Activated CD4-positive, alpha-beta T cell treated with anti-CD3 and anti-CD28 coated beads, Interleukin-2, amount 10 ng/mL, durations not matched to agents 24 days and 14 days (primary cell): ENCODE results near the gene ADAMTS2. TPM values are rescaled to one million over a fixed set of nuclear protein-coding genes. Genes with fewer than 3 reads are reported as not detected.

Experiments used
- DNase-seq: peaks from one replicate; pipeline ENCODE4 v3.0.0; 2022
- H3K27ac Mint-ChIP-seq: one replicate; pipeline ENCODE4 v1.8.0; 2022; ENCODE audit warnings: mild to moderate bottlenecking, mixed read lengths
- H3K27me3 Mint-ChIP-seq: one replicate; pipeline ENCODE4 v1.8.0; 2022; ENCODE audit warnings: mixed read lengths
- H3K36me3 Mint-ChIP-seq: one replicate; pipeline ENCODE4 v1.8.0; 2022; ENCODE audit warnings: low read depth, mild to moderate bottlenecking, mixed read lengths
- H3K4me1 Mint-ChIP-seq: one replicate; pipeline ENCODE4 v1.8.0; 2021; ENCODE audit warnings: mixed read lengths
- H3K4me3 Mint-ChIP-seq: one replicate; pipeline ENCODE4 v1.8.0; 2022; ENCODE audit warnings: mild to moderate bottlenecking, moderate library complexity, mixed read lengths
- H3K9me3 Mint-ChIP-seq: one replicate; pipeline ENCODE4 v1.8.0; 2021; ENCODE audit warnings: mixed read lengths
- intact Hi-C: fragments of 100-400 bp; cut with micrococcal nuclease; formaldehyde crosslinking; loops from one replicate; pipeline ENCODE4 v1.15.1; 2023
- total RNA-seq: library from RNA; stranded (reverse); gene quantifications from 2 replicates; pipeline ENCODE4 v1.2.3, GENCODE V29; 2022

The ADAMTS2 gene
- total RNA-seq, 1 donor from 2014 or later = not detected

- no peaks in the 10 kb centered on the region for H3K27me3 Mint-ChIP-seq
- no peaks in the 10 kb centered on the region for H3K4me1 Mint-ChIP-seq
- no peaks in the 10 kb centered on the region for H3K36me3 Mint-ChIP-seq
- no peak overlapping the region for H3K27ac Mint-ChIP-seq
- peaks cover 8% of the 10 kb centered on the region for H3K9me3 Mint-ChIP-seq
- no peak for DNase-seq
- no peak overlapping the region for H3K4me3 Mint-ChIP-seq
- intact Hi-C loops = no loop called here
Measured at GRCh38 chr5:179161901-179162300, 183.4 kb downstream of the ADAMTS2 start.

DNA sequence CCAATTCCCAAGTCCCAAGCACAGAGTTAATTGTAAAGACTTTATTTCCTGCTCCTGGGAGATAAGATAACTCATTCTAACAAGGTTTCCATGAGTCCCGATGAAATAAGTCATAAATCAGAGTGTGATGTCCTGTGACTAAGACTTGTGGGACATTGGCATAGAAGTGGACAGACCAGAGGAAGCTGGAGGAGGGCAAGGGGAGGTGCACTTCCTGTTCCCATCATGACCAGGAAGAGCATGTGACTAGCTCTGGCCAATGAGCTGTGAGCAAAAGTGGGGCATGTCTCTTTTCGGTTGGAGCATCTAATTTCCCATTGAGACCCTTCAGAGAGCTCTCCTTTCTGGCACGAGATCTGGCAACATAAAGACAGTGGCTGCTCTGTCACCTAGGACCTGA, 184.7 kb downstream of the ADAMTS2 start:
- Mint-ChIP-seq H3K9me3 (peaks cover 8% of the 10 kb centered on the region), H3K4me3 (no peak overlapping the region), H3K36me3 (no peaks in the 10 kb centered on the region), H3K4me1 (no peaks in the 10 kb centered on the region), H3K27ac (no peak overlapping the region), H3K27me3 (no peaks in the 10 kb centered on the region)
- intact Hi-C loops = no loop called here
- DNase-seq = no peak

DNA sequence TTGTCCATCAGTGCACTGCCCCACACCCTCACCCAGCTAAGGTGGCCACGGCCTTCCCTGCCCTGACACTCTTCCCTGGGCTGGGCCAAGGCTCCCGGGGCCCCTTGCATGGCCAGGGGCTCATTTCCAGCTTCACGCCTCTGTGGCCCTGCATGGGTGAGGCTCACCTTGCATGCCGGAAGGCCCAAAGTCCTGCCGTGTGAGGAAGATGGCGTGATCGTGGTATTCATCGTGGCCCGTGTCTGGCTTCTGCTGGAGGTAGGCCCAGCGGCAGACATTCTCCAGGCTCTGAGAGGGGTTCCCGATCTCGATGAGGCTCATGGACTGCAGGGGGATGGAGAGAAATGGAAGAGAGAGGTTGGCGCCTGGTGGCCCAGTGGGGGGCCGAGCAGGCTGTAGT, 186.7 kb downstream of the ADAMTS2 start:
- Mint-ChIP-seq H3K27ac (no peak overlapping the region), H3K4me1 (no peaks in the 10 kb centered on the region), H3K9me3 (peaks cover 8% of the 10 kb centered on the region), H3K36me3 (no peaks in the 10 kb centered on the region), H3K4me3 (no peak overlapping the region), H3K27me3 (no peaks in the 10 kb centered on the region)
- intact Hi-C loops = no loop called here
- DNase-seq = no peak

DNA sequence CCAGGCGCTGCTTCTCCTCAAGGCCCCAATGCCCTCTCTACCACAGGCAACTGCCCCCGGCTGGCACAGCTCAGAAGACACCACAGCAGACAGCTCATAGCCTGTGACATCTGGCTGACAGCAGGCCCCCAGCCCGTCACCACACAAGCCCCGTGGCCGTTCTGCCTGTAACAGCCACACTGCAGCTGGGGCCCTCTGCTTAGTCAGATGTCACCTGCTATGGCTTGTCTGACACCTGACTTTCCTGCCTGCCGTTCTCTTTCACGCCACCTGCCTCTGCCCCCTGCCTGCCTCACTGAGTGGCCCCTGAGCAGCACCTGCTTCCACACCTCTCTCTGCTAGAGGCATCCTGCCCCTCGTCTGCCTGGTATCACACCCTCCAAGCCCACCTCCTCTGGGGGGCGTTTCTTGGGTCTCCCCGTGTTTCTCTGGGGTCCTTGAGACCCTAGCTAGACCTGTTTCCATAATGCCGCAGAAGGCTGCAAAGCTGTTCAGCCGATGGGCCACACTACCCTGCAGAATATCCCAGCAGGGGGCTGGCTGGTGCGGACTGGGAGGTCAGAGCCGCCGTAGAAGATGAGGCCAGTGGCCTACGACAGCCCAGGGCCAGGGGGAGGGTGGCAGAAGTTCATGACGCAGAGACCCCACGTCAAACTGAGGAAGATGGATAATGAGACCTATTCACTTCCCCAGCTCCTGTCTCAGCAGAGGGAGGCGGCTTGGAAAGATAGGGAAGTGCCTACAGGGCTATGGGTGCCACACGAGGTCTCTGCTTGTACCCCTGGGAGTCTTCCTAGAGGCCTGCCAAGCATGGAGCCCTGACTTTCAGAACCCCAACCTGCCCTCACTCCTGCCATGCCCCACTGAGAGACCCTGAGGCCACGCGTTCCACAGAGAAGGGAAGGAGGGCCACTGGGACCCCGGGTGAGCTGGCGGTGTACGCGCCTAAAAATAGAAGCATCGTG, 190.0 kb downstream of the ADAMTS2 start:
- intact Hi-C loops = no loop called here
- Mint-ChIP-seq H3K27me3 (no peaks in the 10 kb centered on the region), H3K4me1 (no peaks in the 10 kb centered on the region), H3K27ac (no peak overlapping the region), H3K4me3 (no peak overlapping the region), H3K9me3 (peaks cover 8% of the 10 kb centered on the region), H3K36me3 (no peaks in the 10 kb centered on the region)
- no peak for DNase-seq

DNA sequence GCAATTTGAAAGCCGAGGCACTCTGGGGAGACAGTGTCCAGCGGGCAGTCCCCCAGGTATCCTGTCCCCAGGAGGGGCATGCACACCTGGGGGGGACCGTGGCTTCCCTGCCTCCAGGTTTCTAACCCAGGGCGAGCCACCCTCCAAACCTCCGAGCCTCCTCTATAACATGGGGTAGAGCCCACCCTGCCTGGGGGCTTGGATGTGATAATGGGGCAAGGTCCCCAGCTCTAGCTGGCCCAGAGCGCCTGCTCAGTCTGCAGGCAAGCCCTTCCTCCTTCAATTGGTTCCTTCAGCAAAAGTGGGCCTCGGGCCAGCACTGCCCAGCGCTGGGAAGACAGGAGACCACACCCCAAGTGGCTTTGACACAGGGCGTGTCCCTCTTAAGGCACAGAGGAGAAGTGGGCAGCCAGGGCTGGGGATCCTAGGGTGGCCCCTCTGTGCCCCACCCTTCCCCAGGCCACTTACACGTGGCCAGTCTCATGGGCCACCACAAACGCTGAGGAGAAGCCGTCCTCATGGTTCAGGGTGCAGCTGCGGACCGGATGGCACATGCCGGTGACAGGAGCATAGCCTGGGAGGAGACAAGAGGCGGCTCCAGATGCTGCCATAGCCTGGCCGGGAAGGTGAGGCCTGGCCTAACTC, 190.8 kb downstream of the ADAMTS2 start:
- DNase-seq = no peak
- H3K27me3 Mint-ChIP-seq = no peaks in the 10 kb centered on the region
- H3K27ac Mint-ChIP-seq = no peak overlapping the region
- H3K4me3 Mint-ChIP-seq = no peak overlapping the region
- H3K9me3 Mint-ChIP-seq = peaks cover 8% of the 10 kb centered on the region
- intact Hi-C loops = no loop called here
- no peaks in the 10 kb centered on the region for H3K4me1 Mint-ChIP-seq
- no peaks in the 10 kb centered on the region for H3K36me3 Mint-ChIP-seq

DNA sequence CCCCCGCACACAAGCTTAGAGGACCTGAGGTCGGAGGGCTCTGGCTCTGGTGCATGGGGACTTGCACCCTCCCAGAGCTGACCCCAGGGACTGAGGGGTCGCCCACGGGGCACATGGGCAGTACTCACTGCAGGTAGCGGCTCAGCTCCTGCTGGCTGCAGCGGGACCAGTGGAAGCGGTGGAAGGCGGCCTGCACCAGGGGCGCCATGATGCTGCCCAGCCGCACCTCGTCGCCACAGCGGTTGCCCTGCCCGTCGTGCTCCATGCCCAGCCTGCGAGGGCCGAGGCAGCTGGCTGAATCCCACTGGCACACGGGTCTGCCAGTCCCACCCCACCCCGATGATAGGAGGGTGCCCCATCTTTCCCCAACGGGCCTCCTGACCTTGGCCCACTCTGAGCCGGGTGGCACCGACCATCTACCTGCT, 191.3 kb downstream of the ADAMTS2 start:
- H3K4me3 Mint-ChIP-seq = no peak overlapping the region
- H3K9me3 Mint-ChIP-seq = peaks cover 5% of the 10 kb centered on the region
- intact Hi-C loops = no loop called here
- no peaks in the 10 kb centered on the region for H3K4me1 Mint-ChIP-seq
- no peak overlapping the region for H3K27ac Mint-ChIP-seq
- DNase-seq = no peak
- H3K27me3 Mint-ChIP-seq = no peaks in the 10 kb centered on the region
- no peaks in the 10 kb centered on the region for H3K36me3 Mint-ChIP-seq

- intact Hi-C loops = no loop called here
- no peaks in the 10 kb centered on the region for H3K27me3 Mint-ChIP-seq
- no peak for DNase-seq
- H3K4me1 Mint-ChIP-seq = no peaks in the 10 kb centered on the region
- no peaks in the 10 kb centered on the region for H3K36me3 Mint-ChIP-seq
- no peak overlapping the region for H3K4me3 Mint-ChIP-seq
- no peak overlapping the region for H3K27ac Mint-ChIP-seq
- peaks cover 4% of the 10 kb centered on the region for H3K9me3 Mint-ChIP-seq
Measured at GRCh38 chr5:179153341-179153901, 191.8 kb downstream of the ADAMTS2 start.

GRCh38 chr5:179152941-179153340, 192.3 kb downstream of the ADAMTS2 start:
- Mint-ChIP-seq H3K27ac (no peak overlapping the region), H3K27me3 (no peaks in the 10 kb centered on the region), H3K9me3 (peaks cover 3% of the 10 kb centered on the region), H3K4me1 (no peaks in the 10 kb centered on the region), H3K4me3 (no peak overlapping the region), H3K36me3 (no peaks in the 10 kb centered on the region)
- intact Hi-C loops = no loop called here
- no peak for DNase-seq

GRCh38 chr5:179152144-179152895, 192.9 kb downstream of the ADAMTS2 start:
- no peaks in the 10 kb centered on the region for H3K27me3 Mint-ChIP-seq
- no peak overlapping the region for H3K4me3 Mint-ChIP-seq
- DNase-seq = no peak
- intact Hi-C loops = no loop called here
- H3K36me3 Mint-ChIP-seq = no peaks in the 10 kb centered on the region
- H3K4me1 Mint-ChIP-seq = no peaks in the 10 kb centered on the region
- peaks cover 8% of the 10 kb centered on the region for H3K9me3 Mint-ChIP-seq
- no peak overlapping the region for H3K27ac Mint-ChIP-seq

- Mint-ChIP-seq H3K4me3 (no peak overlapping the region), H3K4me1 (no peaks in the 10 kb centered on the region), H3K36me3 (no peaks in the 10 kb centered on the region), H3K9me3 (peaks cover 8% of the 10 kb centered on the region), H3K27ac (no peak overlapping the region), H3K27me3 (no peaks in the 10 kb centered on the region)
- intact Hi-C loops = no loop called here
- DNase-seq = no peak
Measured at GRCh38 chr5:179151286-179152118, 193.8 kb downstream of the ADAMTS2 start.

- intact Hi-C loops = no loop called here
- Mint-ChIP-seq H3K36me3 (no peaks in the 10 kb centered on the region), H3K4me3 (no peak overlapping the region), H3K4me1 (peaks cover 2% of the 10 kb centered on the region), H3K9me3 (peaks cover 13% of the 10 kb centered on the region), H3K27me3 (no peaks in the 10 kb centered on the region), H3K27ac (no peak overlapping the region)
- DNase-seq = no peak
Measured at GRCh38 chr5:179150011-179150410, 195.2 kb downstream of the ADAMTS2 start.

DNA sequence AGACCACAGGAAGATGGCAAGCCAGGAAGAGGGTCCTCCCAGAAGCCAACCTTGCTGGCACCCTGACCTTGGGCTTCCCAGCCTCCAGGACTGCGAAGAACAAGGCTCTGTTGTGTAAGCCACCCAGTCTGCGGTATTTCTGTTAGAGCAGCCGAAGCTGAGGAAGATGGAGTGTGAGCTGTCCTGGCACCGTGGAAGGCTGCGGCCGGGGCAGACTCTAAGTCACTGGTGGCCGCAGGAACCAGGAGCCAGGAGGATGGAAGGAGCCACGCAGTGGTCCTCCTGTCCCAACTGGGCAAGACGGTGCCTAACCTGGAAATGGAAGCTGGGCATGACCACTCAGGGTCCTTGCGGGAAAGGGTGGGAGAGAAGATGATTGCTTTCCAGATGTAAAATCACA, 196.0 kb downstream of the ADAMTS2 start:
- H3K27me3 Mint-ChIP-seq = no peaks in the 10 kb centered on the region
- H3K36me3 Mint-ChIP-seq = no peaks in the 10 kb centered on the region
- no peak overlapping the region for H3K4me3 Mint-ChIP-seq
- H3K9me3 Mint-ChIP-seq = peaks cover 13% of the 10 kb centered on the region
- intact Hi-C loops = no loop called here
- no peak overlapping the region for H3K27ac Mint-ChIP-seq
- H3K4me1 Mint-ChIP-seq = peaks cover 2% of the 10 kb centered on the region
- DNase-seq = no peak

DNA sequence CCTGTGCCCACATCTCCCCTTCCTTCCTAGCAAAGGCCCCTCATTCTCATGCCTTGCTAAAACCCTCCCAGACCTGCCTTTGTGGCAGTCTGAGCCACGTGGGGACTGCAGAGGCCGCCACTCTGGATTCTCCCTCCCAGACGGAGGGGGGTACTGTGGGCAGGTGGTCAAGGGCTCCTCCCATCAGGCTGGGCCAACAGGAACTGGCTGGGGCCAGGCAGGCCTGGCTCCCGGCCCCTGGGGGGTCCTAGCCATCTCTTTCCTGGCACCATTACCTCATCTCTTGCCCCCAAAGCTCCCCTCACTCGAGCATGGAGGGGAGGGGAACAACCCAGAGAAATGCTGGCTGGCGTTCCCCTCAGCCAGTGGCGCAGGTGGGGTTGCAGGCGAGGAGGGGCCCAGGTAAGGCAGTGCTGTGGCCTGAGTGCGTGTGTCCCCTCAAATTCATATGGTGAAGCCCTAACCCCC, 196.5 kb downstream of the ADAMTS2 start:
- H3K27me3 Mint-ChIP-seq = no peaks in the 10 kb centered on the region
- no peak for DNase-seq
- H3K36me3 Mint-ChIP-seq = no peaks in the 10 kb centered on the region
- peaks cover 13% of the 10 kb centered on the region for H3K9me3 Mint-ChIP-seq
- no peak overlapping the region for H3K27ac Mint-ChIP-seq
- peaks cover 2% of the 10 kb centered on the region for H3K4me1 Mint-ChIP-seq
- no peak overlapping the region for H3K4me3 Mint-ChIP-seq
- intact Hi-C loops = no loop called here
